NCI-H748 (cell line): ENCODE results near the gene CRKL.
"Not testable (repeated sequence)": the region's sequence is repeated elsewhere in the genome, so short reads cannot be mapped to it uniquely, and the experiment has no call there.

Experiments used
- DNase-seq: peaks from one replicate; lab custom pipeline; 2025; ENCODE audit not compliant: unreplicated experiment; lab: John Stamatoyannopoulos, UW

The CRKL gene

DNA sequence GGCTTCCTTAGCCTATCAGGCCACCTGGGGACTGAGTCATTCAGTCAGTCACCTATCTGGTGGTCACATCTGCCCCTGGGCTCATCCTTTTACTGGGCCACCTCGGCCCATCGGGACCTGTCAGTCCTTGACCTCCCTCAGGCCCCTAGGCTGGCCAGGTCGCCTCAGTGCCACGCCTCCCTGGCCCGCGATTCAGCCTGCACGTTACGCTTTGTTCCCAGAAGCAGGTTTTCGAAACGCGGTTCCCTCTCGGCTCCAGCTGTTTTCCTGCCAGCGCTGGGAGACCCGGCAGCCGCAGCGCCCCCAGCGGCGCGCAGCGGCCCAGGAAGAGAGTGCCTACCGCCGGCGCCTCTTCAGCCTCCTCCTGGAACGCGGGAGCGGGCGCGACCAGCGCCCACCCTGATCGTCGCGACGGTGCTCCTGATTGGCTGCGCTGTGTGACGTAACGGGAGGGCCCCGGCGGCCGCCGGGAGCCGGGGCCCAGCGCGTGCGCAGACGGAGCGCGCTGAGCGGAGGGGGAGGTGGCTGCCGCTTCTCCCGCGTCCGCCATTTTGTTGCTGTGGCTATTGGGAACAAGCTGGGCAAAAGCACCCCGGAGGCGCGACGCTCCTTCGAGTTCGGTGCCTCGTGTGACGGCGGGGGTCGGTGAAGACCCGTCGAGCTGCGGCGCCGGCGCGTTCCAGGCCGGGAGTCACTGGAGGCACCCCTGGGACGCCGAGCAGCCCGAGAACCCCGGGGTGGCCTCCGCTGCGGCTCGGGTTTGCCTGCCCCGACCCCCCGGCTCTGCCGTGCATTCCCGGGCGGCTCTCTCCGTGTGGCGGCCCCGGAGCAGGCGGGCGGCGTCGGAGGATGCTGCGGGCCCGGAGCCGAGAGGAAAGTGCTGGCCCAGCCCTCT, at the start of gene CRKL:
TSS of gene CRKL (plus strand) at position 492 of the 895 bp plus-strand sequence. CDS start 528 bp downstream, outside the sequence.
- peak; percentile 95 for DNase-seq

DNA sequence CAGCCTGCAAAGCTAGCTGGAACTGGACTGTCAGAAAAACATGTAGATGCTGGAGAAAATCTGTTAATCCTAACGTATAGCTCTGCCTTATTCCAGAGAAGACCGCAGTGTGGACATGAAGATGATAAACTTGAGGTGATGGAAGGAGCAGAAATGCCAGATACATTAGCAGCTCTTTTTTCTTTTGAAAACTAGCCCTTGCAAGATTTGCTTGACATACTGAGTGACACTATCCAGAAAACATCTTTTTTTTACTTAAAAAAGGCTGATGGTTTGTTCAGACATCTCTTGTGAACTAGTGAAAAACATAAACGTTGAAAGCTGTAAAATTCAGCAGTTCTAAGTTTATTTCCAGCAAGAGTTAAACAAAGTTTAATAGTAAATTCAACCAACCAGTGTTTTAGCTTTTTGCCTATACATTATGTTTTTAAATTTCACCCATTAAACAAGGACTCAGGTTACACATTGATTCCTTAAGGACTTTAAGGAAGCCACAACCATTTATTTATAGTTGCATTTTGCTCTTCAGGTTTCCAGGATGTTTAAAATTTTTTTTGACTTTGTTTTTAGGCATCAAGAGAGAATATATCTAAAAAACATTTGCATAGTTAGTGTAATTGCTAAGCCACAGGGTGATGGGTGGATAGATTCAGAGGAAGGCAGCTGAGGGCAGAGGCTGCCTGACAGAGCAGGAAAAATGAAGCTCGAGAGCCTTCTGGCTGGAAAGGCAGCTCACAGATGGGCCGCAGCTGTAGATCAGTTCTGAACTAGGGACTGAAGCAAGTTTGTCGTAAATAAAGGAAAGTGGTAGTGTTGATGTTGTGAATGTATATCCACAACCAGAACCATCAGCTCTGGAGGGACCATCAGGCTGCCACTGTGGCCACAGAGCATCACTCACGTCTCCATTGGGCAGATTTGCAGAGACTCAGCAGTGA, 48.9 kb upstream of the CRKL start:
- no peak for DNase-seq

DNA sequence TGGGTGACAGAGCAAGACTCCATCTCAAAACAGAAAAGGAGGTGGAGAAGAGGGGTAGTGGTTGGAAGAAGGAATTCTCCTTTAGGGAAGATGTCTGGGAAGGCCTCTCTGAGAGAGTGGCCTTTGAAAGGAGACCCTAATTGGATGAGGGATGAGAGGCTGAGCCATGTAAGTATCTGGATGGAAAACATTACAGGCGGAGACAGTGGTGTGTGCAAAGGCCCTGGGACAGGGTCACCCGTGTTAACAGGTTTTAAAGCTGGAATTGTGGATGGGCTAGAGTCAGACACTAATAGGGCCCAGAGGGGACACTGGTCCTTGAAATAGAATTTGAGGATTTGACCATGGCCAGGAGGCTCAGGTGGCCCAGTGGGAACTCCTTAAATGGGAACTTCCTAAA, 48.0 kb upstream of the CRKL start:
- no peak for DNase-seq

GRCh38 chr22:20873214-20873613, 44.0 kb upstream of the CRKL start:
- DNase-seq = no peak

GRCh38 chr22:20875296-20875695, 41.9 kb upstream of the CRKL start:
- no peak for DNase-seq

GRCh38 chr22:20877715-20878114, 39.5 kb upstream of the CRKL start:
- no peak for DNase-seq

DNA sequence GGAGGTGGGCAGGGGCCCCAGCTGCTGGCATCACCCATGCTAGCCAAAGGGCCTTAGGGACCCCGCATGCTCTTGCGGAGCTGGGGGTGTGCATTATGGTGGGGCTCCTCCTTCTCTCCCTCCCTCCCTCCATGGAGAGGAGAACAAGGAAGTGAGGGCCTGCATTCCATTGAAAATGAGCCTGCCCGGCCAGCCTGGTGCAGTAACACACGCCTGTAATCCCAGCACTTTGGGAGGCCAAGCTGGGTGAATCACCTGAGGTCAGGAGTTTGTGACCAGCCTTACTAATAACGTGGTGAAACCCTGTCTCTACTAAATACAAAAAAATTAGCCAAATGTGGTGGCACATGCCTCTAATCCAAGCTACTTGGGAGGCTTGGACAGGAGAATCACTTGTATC, 36.0 kb upstream of the CRKL start:
- no peak for DNase-seq

DNA sequence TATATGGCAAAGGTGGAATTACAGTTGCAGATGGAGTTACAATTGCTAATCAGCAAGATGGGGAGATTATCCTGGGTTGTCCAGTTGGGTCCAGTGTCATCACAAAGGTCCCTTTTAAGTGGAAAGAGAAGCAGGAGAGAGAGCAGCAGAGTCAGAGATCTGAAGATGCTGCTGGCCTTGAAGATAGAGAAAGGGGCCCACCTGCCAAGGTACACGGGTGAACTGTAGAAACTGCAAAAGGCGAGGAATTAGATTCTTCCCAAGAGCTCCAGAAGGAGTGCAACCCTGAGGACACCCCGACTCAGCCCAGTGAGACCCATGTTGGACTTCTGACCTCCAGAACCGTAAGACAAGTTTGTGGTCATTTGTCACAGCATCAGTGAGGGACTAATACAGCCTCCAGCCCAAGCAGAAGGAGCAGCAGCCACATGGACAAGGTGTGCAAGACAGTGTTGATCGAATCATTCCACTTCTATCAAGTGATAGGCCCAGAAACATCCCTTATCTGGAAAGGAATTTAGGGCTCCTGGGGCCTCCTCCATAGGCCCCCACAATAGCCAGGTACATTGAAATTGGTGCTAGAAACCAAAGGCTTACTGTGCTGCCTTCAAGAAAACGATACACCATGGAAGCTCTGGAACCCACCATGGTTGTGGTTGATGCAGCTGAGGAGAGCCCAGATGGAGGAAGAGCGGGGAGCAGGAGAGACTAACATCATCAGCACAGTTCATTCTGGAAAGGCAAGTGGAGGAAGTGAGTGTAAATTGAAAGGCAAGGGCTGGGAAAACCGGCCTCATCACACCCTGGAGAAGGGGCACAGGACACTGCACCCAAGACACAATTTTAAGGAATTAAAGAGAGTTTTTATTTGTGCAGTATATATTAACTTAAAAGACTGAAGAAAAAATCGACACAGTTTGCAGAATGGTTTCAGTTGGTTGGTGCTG, 35.1 kb upstream of the CRKL start:
- no peak for DNase-seq

- no peak for DNase-seq
Observed at GRCh38 chr22:20882855-20883254, 34.4 kb upstream of the CRKL start.

GRCh38 chr22:20884454-20884853, 32.8 kb upstream of the CRKL start:
- DNase-seq = no peak

- DNase-seq = no peak
Observed at GRCh38 chr22:20885017-20885556, 32.1 kb upstream of the CRKL start.

GRCh38 chr22:20885557-20886323, 31.5 kb upstream of the CRKL start:
- DNase-seq = peak; percentile 49

- DNase-seq = no peak
Observed at GRCh38 chr22:20887375-20887774, 29.8 kb upstream of the CRKL start.

GRCh38 chr22:20889025-20889704, 28.0 kb upstream of the CRKL start:
- DNase-seq = no peak

DNA sequence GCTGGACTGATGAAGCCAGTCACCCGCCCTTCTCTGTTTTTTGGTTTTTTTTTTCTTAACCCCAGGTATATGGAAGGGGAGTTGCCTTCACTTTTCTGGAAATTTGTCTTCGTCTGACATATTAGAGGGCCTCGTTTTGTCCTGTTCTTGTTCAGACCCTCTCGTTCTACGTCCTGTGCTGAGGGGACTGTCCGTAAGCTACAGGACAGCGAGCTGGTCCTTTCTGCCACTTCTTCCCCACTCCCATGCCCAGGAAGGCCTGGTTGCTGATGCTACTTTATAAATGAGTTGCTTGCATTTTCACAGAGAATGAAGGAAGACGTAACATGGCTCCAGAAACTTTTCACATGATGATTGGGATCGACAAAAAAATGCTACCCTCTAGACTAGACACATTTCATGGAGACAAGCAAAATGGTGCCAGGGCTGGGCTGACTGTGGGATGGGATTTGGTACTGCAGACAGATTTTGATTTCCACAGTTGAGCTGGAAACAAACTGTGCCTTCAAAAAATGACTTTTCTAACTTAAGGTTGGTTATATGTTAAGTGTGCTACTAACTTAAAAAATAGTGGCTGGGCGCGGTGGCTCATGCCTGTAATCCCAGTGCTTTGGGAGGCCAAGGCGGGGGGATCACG, 27.2 kb upstream of the CRKL start:
- DNase-seq = no peak

- DNase-seq = no peak
Observed at GRCh38 chr22:20890975-20891374, 26.2 kb upstream of the CRKL start.

DNA sequence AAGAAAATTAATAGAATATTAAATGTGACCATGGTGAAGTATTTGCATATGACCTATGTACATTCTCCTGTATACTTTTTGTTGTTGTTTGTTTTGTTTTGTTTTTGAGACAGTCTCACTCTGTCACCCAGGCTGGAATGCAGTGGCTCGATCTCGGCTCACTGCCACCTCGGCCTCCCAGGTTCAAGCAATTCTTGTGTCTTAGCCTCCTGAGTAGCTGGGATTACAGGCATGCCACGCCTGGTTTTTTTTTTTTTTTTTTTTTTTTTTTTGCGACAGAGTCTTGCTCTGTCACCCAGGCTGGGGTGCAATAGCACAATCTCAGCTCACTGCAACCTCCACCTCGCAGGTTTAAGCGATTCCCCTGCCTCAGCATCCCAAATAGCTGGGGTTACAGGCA, 19.5 kb upstream of the CRKL start:
- not testable (repeated sequence) for DNase-seq

- DNase-seq = no peak
Observed at GRCh38 chr22:20899827-20900423, 17.3 kb upstream of the CRKL start.
